ENCODE results near the gene DLG5. TPM values are rescaled to one million over a fixed set of nuclear protein-coding genes. Genes with fewer than 3 reads are reported as not detected.

The DLG5 gene
- total and polyA plus RNA-seq, 9 of the 15 experiments (the other 6 are each of a cell fraction or from before 2014, with no cell fraction given) = 1.4 to 26.8 (median 11.2) TPM

DNA sequence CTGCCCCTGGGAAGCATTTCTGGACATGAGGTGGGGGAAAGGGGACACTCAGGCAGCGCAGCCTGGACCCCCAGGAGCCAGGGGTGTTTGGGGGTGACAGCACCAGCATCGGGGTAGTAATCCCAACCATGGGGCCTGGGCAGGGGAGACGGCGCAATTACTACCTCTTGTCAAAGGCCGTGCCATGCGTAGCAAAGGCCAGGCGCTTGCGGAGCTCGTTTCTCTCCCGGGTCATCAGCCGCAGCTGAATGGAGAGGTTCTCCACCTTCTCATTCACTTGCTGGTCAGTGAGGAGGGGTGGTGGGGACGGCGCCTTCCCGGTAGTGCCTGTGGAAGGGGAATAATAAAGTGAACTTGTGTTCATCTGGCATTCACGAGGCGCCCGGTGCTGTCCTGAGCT lies 70.0 kb downstream of the DLG5 start:
- no peak overlapping the region for H3K27ac ChIP-seq (ENCODE audit: extremely low read depth, low read depth, low read length)
- peaks cover 5% of the 10 kb centered on the region for H4K20me1 ChIP-seq (replicated peaks; ENCODE audit: control insufficient read depth, insufficient read depth, low read length)
- H3K27me3 ChIP-seq (ENCODE audit: control insufficient read depth in 2 of 2, insufficient read depth in 2 of 2, low read length in 2 of 2) = no peaks in the 10 kb centered on the region
- intact Hi-C loops (cut with micrococcal nuclease) = no loop called here
- peaks cover 43% of the 10 kb centered on the region; the same call in 2 of the 3 replicates for H3K36me3 ChIP-seq (ENCODE audit: control insufficient read depth, insufficient read depth, low read length)
- CTCF ChIA-PET (ENCODE audit: low intra/inter-chr PET ratio) = no interaction called here
- H3K4me1 ChIP-seq (replicated peaks in 1 of 2; ENCODE audit: control insufficient read depth in 2 of 2, insufficient read depth in 2 of 2, low read length in 2 of 2) = peaks cover 0 to 3% of the 10 kb centered on the region in 2 experiments; a peak in 2 of 5 replicates
- peaks cover 6% of the 10 kb centered on the region for H3K9me1 ChIP-seq (ENCODE audit: control insufficient read depth, insufficient read depth, low read length)
- 89% methylated on average over 15 of the region's 17 CpGs for WGBS (ENCODE audit: insufficient coverage, low coverage, missing lambda C conversion rate)
- ATAC-seq = no peak
- in situ Hi-C loops (cut with MboI) = loop anchor here (5.0 kb wide), 1 partner anchor 116 kb away; no protein-coding TSS in a partner anchor
- no peak for DNase-seq (ENCODE audit: extremely low read depth in 1 of 4, low spot score in 3 of 4)
- POLR2A ChIA-PET = interaction anchor here (0.6 to 0.7 kb wide), 2 partner anchors 78 to 1105 kb away, joined by 3 read pairs; no protein-coding TSS in a partner anchor
- H3K4me3 ChIP-seq = no peak overlapping the region
- no peaks in the 10 kb centered on the region for H3K79me2 ChIP-seq (ENCODE audit: control insufficient read depth, insufficient read depth, low read length)
- H3K4me2 ChIP-seq (ENCODE audit: insufficient read depth, low read length) = no peak overlapping the region
- no peak overlapping the region for H2AFZ ChIP-seq (ENCODE audit: low read depth, low read length)
- no peak for FAIRE-seq
- H3K9me3 ChIP-seq (replicated peaks; ENCODE audit: control insufficient read depth, insufficient read depth, low read depth, low read length) = no peaks in the 10 kb centered on the region
- no TSS peak for BruUV-seq (replicated peaks)
- TF ChIP-seq GATAD2B (IDR thresholded peaks at IDR 0.05; ENCODE audit: borderline replicate concordance) (no peak), ZNF175 (CRISPR knock-in tag; IDR thresholded peaks at IDR 0.05; ENCODE audit: low read depth) (no peak), ZBTB2 (IDR thresholded peaks at IDR 0.05) (no peak), MLLT1 (IDR thresholded peaks at IDR 0.05) (no peak), ZKSCAN8 (CRISPR knock-in tag; IDR thresholded peaks at IDR 0.05) (no peak), SAP30 (IDR thresholded peaks at IDR 0.05; ENCODE audit: borderline replicate concordance, insufficient read depth, low read depth, low read length, poor library complexity, severe bottlenecking) (no peak), HCFC1 (IDR thresholded peaks at IDR 0.05; ENCODE audit: low read depth, low read length) (no peak), CBX2 (IDR thresholded peaks at IDR 0.05; ENCODE audit: insufficient read depth, low read length, poor library complexity, severe bottlenecking) (no peak), ZBTB5 (IDR thresholded peaks at IDR 0.05) (no peak)
- TF ChIP-seq, protein P1, sequence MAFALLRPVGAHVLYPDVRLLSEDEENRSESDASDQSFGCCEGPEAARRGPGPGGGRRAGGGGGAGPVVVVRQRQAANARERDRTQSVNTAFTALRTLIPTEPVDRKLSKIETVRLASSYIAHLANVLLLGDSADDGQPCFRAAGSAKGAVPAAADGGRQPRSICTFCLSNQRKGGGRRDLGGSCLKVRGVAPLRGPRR (CRISPR knock-in tag; IDR thresholded peaks at IDR 0.05) = no peak
- H3K9ac ChIP-seq (ENCODE audit: insufficient read depth in 1 of 2, low read depth in 2 of 2, low read length in 2 of 2) = peak overlapping the region in 1 of 2 experiments; percentile 45; a peak in 1 of 4 replicates
